GM18951 (cell line): ENCODE data around the gene USP32.
"Not testable (repeated sequence)": the region's sequence is repeated elsewhere in the genome, so short reads cannot be mapped to it uniquely, and the experiment has no call there.

Experiments
- POLR2A ChIP-seq: IDR thresholded peaks from 4 replicates; pipeline ENCODE4 v1.6.1; 2011; ENCODE audit warnings: mild to moderate bottlenecking; ENCODE audit not compliant: insufficient read length, insufficient read depth; ENCODE audit errors: extremely low read depth
- in situ Hi-C: fragments of 300-500 bp; cut with MboI; formaldehyde crosslinking; loops from one replicate; pipeline ENCODE4 v1.12.0; 2022; ENCODE audit warnings: low sequenced_read_pairs, mixed read lengths, inconsistent platforms; ENCODE audit not compliant: unreplicated experiment

The USP32 gene

GRCh38 chr17:60392042-60392844, at the start of gene USP32:
TSS of gene USP32 (minus strand) at chr17:60392133. CDS start at chr17:60391939, 194 bp downstream.
- in situ Hi-C loops, result no loop called here
- TF ChIP-seq POLR2A, result peak; percentile 78

DNA sequence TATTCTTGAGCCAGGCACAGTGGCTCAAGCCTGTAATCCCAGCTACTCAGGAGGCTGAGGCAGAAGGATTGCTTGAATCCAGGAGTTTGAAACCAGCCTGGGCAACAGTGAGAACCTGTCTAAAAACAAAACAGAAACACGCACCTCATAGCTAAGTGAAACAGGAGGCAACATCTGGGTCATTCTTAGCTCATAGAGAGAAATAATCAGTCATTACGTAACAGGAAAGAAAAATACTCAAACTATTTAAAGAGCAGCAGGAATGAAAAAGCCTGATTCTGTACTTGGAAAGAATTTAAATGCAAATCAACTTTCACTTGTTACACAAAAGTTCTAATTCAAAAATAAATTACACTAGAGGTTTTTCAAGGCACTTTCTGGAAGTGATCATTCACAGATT, 47.6 kb upstream of the USP32 start:
- TF ChIP-seq POLR2A, result no peak
- in situ Hi-C loops, result no loop called here

- no peak for TF ChIP-seq POLR2A
- in situ Hi-C loops, result no loop called here
Observed at GRCh38 chr17:60436676-60437075, 44.7 kb upstream of the USP32 start.

DNA sequence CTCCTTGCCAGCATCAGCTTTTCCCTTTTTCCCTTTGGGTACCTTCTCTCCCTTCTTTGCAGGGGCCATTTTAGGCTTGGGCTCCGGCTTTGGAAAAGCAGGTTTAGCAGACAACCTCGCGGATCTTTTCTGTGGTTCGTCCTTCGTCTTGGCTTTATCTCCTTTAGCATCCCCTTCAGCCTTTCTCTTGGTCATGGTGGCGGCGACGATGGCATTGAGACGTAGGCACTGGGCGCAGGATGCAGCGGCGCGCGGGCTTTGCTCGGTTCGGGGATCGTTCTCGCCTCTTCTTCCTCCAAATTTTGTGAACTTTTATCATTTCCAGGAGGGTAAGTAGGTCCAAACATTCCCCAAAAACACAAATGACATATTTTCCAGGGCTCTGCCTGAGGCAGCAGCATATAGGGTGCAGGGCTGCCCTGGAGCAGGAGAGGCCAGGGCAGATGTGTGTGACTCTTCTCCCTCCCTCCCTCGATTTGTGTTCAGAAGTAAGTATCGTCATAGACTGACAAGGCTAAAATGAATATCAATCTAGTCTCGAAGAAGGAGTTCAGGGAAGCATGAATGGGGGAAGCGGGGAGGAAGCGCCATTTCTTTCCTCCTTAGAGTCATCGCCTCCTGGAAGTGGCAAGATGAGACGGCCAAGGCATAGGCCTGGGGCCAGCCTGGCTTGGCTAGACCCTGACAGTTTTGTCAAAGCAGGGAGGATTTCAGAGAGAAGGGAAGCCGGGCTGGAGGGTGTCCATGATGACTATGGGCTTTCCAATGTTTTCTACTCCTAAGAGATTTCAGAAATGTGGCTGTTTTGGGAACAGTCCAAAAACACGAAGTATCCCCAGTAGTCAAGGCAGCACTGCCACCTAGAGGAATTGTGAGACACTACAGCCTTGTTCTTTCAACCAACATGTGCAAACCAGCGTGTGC, 43.6 kb upstream of the USP32 start:
- no peak for TF ChIP-seq POLR2A
- in situ Hi-C loops, result no loop called here

DNA sequence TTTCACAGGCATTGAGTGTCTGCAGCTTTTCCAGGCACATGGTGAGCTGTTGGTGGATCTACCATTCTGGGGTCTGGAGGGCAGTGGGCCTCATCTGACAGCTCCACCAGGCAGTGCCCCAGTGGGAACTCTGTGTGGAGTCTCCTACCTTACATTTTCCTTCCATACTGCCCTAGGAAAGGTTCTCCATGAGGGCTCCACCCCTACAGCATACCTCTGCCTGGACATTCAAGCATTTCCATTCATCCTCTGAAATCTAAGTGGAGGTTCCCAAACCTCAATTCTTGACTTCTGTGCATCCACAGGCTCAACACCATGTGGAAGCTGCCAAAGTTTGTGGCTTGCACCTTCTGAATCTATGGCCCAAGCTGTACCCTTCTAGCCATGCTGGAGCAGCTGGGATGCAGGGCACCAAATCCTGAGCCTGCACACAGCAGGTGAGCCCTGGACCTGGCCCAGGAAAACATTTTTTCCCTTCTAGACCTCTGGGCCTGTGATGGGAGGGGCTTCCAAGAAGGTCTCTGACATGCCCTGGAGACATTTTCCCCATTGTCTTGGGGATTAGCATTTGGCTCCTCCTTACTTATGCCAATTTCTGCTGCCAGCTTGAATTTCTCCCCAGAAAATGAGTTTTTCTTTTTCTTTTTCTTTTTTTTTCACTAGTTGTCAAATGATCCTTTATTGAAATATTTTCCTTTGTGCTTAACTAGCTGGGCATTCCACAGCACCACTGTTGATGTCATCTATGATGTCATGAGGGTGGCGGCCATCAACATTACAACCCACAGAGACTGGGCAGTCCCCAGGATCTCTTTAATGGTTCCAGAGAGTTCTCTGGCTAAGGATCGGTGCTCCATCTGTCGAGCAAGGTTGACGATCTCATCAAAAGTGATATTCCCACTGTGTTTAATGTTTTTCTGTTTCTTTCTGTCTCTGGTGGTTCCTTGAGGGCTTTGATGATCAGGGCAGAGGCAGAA, 41.4 kb upstream of the USP32 start:
- in situ Hi-C loops, result not testable (repeated sequence)

- in situ Hi-C loops, result not testable (repeated sequence)
Observed at GRCh38 chr17:60430561-60430960, 38.6 kb upstream of the USP32 start.

- in situ Hi-C loops, result loop anchor here (10.0 kb wide), 1 partner anchor 216 kb away; no protein-coding TSS in a partner anchor
Observed at GRCh38 chr17:60428491-60428890, 36.6 kb upstream of the USP32 start.

DNA sequence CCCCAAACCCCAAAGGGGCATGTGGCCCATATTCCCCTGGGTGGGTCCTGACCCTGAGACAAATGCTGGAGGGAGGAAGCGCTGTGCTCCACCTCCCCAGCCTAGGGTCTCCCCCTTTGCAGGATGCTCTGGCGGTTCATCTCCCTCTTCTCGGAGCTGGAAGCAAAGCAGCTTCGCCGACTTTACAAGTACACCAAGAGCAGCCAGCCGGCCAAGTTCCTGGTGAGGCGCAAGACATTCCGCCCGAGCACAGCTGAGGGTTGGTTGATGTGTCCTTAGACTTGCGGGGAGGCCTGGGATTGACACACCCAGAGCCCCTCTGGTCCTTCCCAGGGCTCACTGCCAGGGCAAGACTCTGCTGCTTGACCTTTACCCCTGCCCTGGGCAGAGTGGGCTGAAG, 34.7 kb upstream of the USP32 start:
- in situ Hi-C loops, result loop anchor here (10.0 kb wide), 1 partner anchor 218 kb away; no protein-coding TSS in a partner anchor

GRCh38 chr17:60425626-60426025, 33.7 kb upstream of the USP32 start:
- in situ Hi-C loops, result loop anchor here (10.0 kb wide), 1 partner anchor 219 kb away; no protein-coding TSS in a partner anchor
- TF ChIP-seq POLR2A, result no peak

More for the DNA sequence above, 34.7 kb upstream of the USP32 start:
- no peak for TF ChIP-seq POLR2A

DNA sequence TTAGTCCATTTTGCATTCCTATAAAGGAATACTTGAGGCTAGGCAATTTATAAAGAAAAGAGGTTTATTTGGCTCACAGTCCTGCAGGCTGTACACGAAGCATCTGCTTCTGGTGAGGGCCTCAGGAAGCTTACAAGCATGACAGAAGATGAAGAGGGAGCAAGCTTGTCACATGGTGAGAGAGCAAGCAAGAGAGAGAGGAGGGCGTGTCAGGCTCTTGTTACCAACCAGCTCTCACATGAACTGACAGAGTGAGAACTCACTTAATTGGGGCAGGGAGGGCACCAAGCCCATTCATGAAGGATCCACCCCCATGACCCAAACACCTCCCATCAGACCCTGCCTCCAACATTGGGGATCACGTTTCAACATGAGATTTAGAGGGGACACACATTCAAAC, 31.9 kb upstream of the USP32 start:
- TF ChIP-seq POLR2A, result no peak
- in situ Hi-C loops, result loop anchor here (10.0 to 25.0 kb wide), 2 partner anchors 221 to 287 kb away; partner anchors contain the start of gene CA4

DNA sequence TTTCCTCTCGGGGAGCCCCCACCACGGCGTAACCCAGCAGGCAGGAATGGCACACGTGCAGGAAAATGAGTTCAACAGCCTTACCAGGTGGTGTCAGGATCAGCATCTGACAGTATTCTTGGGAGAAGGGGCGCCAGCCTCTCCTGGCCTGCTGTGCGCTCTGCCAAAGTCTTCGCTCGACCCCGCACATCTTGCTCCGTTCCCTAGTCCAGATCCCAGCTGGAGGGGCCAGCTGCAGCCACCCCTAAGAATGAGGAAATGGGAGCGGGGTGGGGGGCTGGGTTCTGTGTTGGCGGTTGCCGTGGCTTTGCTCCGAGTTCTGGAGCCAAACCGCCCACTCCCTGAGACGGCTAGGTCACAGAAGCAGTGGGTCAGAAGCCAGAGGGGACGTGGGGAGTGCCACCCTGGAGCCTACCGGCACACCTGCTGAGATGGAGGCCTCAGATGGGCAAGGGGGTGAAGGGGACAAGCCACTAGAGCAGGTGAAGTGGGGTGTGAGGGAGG, 30.3 kb upstream of the USP32 start, which contains the start of gene CHCT1:
CHCT1 (plus strand) TSS at position 328 of the 504 bp plus-strand sequence; CDS start at position 432, 104 bp downstream.
- in situ Hi-C loops, result loop anchor here (10.0 to 25.0 kb wide), 2 partner anchors 223 to 285 kb away; partner anchors contain the start of gene CA4
- TF ChIP-seq POLR2A, result no peak

DNA sequence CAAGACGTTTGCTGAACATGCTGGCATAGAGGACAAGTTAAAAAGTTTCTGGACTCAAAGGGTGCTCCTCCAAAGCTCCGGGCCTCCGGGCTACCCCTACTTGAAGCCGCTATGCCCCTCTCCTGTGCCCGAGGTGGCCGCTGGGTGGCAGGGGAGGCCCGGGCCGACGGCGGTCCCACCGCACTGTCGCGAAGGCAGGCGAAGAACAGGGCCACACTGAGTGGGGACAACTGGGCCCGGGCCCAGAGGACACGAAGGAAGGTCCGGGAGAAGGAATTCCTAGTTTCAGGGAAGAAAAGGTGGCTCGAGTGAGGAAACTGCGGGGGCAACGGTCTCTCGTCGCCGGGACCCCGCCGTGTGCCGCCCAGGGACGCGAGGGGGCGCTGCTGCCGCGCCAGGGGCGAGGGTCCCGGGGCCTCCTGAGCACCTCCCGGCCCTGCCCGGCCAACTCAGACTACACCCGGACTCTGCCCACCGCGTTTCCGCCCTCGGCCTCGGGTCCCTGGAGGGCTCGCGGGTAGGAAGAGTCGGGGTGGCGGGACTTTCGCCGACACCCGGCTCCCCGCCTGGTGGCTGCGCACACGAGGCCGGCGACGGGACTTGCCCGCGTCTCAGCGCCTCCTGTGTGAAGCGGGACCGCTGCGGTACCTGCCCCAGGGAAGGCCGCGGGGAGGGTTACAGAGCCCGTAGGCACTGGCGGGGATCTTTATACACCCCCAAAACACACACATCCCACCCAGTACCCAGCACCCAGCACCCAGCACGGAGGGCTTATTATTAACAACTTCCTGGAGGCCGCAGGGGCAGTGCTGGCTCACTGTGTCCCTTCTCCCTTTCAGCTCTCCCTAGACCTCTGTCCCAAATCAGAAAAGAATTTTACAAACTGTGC, 29.6 kb upstream of the USP32 start:
- no peak for TF ChIP-seq POLR2A
- in situ Hi-C loops, result loop anchor here (10.0 to 25.0 kb wide), 2 partner anchors 223 to 284 kb away; partner anchors contain the start of gene CA4

GRCh38 chr17:60419875-60420274, 27.9 kb upstream of the USP32 start:
- in situ Hi-C loops, result loop anchor here (10.0 to 25.0 kb wide), 2 partner anchors 225 to 283 kb away; partner anchors contain the start of gene CA4

- in situ Hi-C loops, result loop anchor here (25.0 kb wide), 1 partner anchor 282 kb away; the partner anchor contains the start of gene CA4
Observed at GRCh38 chr17:60419003-60419402, 27.1 kb upstream of the USP32 start.
